ENCODE measurements around the gene CLEC16A.

The CLEC16A gene

DNA sequence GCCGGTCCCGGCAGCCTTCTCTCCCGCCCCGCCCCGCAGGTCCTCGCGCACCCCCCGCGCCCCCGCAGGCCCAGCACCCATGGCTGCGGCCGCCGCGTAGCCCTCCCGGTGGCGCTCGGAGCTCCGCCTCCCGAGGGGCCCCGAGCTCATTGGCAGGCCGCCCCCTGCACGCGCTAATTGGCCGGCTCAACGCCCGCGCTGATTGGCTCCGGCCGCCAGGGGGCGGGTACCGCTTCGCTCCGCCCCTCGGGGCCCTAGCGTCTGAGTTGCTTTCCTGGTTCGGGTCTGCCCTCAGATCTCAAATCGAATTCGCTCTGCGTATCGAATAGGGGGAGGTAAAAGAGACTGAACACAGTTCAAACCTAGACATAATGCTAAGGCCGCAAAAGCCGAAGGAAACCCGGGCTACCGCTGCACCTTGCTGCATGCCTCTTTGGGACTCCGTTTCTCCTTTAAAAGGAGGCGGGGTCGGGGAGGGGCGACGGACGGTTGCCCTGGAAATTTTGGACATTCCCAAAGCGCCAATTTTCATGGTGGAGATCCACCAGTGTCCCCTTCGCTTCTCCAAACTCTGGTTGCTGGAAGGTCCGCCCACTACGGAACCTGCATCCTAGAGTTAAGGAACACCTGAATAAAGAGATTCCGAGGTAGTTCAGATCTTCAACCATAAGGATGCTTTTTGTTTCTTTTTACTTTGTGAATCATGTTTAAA is 1.9 kb upstream of the CLEC16A start, which contains the start of gene DEXI:
Gene DEXI (minus strand): TSS at position 117 of the 712 bp plus-strand sequence. CDS start 463 bp downstream, outside the sequence.
- peak within 1 kb of the TSS; percentile 70 for H3K4me3 ChIP-seq (ENCODE audit: low read depth, low read length)
- TF ChIP-seq, protein P1, sequence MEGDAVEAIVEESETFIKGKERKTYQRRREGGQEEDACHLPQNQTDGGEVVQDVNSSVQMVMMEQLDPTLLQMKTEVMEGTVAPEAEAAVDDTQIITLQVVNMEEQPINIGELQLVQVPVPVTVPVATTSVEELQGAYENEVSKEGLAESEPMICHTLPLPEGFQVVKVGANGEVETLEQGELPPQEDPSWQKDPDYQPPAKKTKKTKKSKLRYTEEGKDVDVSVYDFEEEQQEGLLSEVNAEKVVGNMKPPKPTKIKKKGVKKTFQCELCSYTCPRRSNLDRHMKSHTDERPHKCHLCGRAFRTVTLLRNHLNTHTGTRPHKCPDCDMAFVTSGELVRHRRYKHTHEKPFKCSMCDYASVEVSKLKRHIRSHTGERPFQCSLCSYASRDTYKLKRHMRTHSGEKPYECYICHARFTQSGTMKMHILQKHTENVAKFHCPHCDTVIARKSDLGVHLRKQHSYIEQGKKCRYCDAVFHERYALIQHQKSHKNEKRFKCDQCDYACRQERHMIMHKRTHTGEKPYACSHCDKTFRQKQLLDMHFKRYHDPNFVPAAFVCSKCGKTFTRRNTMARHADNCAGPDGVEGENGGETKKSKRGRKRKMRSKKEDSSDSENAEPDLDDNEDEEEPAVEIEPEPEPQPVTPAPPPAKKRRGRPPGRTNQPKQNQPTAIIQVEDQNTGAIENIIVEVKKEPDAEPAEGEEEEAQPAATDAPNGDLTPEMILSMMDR (conservative IDR thresholded peaks at IDR 0.05; ENCODE audit: low read depth, low read length), result no peak
- DNase-seq (ENCODE audit: low read depth), result peak; percentile 90

DNA sequence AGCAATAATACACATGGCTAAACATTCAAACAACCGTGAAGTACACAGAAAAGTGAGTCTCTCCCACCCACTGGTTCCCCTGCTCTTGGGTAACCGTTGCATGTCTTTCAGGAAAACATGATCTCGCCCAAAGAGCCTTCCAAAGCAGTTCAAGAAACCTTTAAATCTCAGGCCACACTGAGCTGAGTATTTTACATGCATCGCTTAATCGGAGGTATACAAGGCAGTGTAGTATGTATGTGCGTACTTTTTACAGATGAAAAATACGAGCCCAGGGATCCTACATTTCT is 1.4 kb upstream of the CLEC16A start:
- no peak for DNase-seq (ENCODE audit: low read depth)
- no peak overlapping the region for H3K4me3 ChIP-seq (ENCODE audit: low read depth, low read length)
- TF ChIP-seq, protein P1 (conservative IDR thresholded peaks at IDR 0.05; ENCODE audit: low read depth, low read length), result no peak

- no peak for DNase-seq (ENCODE audit: low read depth)
- TF ChIP-seq, protein P1 (conservative IDR thresholded peaks at IDR 0.05; ENCODE audit: low read depth, low read length), result no peak
- H3K4me3 ChIP-seq (ENCODE audit: low read depth, low read length), result peak overlapping the region; percentile 77
Measured at GRCh38 chr16:10945065-10945787, 862 bp downstream of the CLEC16A start.

- H3K4me3 ChIP-seq (ENCODE audit: low read depth, low read length), result no peak overlapping the region
- TF ChIP-seq, protein P1 (conservative IDR thresholded peaks at IDR 0.05; ENCODE audit: low read depth, low read length), result no peak
- DNase-seq (ENCODE audit: low read depth), result no peak
Measured at GRCh38 chr16:10946308-10946707, 1.9 kb downstream of the CLEC16A start.

DNA sequence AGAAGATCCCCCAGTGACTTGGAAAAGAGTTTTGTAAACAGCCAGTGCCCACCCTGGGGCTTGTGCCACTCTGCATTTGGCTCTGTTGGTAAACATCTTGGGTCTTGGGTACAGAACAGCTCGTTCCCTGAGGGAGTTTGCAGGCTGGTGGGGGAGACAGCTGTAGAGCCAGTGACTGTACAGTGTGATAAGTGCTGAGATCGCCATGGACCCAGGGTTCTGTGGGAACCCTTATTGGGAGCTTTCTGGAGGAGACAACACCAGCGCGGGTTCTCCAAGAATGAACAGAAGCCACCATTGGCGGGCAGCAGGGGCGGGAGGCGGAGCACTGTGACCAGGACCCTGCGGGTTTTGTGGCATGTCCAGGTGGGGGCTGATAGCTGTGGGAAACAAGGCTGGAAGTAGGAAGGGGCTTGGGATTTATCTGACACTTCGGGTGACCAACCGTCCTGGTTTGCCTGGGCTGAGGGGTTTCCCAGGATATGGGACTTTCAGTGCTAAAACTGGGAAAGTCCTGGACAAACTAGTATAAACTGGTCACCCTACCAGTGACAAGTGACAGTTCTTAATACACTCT is 2.9 kb downstream of the CLEC16A start:
- no peak for DNase-seq (ENCODE audit: low read depth)
- H3K4me3 ChIP-seq (ENCODE audit: low read depth, low read length), result no peak overlapping the region
- TF ChIP-seq, protein P1 (conservative IDR thresholded peaks at IDR 0.05; ENCODE audit: low read depth, low read length), result no peak

DNA sequence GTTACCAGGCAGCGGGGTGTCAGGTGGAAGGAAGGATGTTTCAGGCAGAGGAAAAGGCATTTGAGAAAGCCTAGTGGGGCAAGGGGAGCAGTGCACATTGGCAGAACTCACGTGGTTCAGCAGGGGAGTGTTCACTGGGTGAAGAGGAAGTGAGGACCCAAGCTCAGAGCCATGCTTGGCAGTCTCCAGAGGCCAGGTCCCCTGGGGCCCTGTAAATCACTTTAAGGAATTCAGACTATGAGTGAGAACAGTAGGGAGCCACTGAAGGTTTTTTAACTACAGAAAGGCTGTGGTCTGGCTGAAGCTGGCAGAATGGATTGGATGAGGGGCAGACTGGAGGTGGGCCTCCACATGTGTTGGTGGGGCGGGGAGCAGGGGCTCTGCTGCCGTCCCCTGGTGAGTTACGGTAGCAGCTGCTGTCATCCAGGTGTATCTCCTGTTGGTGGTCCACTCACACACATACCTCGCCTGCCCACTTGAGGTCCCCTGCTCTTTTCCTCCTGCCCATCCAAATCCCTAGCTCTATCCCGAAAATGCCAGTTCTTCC is 5.1 kb downstream of the CLEC16A start:
- peak; percentile 83 for DNase-seq (ENCODE audit: low read depth)
- no peak overlapping the region for H3K4me3 ChIP-seq (ENCODE audit: low read depth, low read length)
- TF ChIP-seq, protein P1 (conservative IDR thresholded peaks at IDR 0.05; ENCODE audit: low read depth, low read length), result peak; percentile 23
